IMR-90 (cell line): Measurements from ENCODE around the gene YES1. TPM values are rescaled to one million over a fixed set of nuclear protein-coding genes. Genes with fewer than 3 reads are reported as not detected.

Experiments used
- ATAC-seq: fragments of 200-7000 bp; cut with Tn5 transposase; 2 replicates; pipeline ENCODE4 v1.9.1; 2020; ENCODE audit warnings: low read depth, mild to moderate bottlenecking, moderate library complexity
- BruUV-seq: library from RNA; stranded (reverse); fragments of 400-500 nt; replicated peaks from 2 replicates; lab custom pipeline; 2021; lab: Mats Ljungman, UMichigan
- CTCF ChIA-PET: fragments of 300-600 bp; formaldehyde crosslinking; extraction: SDS; loops from one replicate; lab custom pipeline; 2021; ENCODE audit warnings: antibody characterized with exemption; lab: Yijun Ruan, JAX
- POLR2A ChIA-PET: fragments of 300-600 bp; sonication (Branson Sonifier 250); formaldehyde crosslinking; loops from one replicate; lab custom pipeline; 2022; ENCODE audit warnings: antibody characterized with exemption; ENCODE audit not compliant: unreplicated experiment; lab: Charles Lee
- DNase-seq: peaks from one replicate; pipeline ENCODE4 v3.0.0; 2013
- H2AFZ ChIP-seq: replicated peaks from 2 replicates; pipeline ENCODE3; 2013; ENCODE audit warnings: low read length, mild to moderate bottlenecking; ENCODE audit not compliant: poor library complexity
- H2AK5ac ChIP-seq: 2 replicates; pipeline ENCODE4 v1.6.1; 2013; ENCODE audit warnings: low read depth, low read length, inconsistent platforms
- H2AK9ac ChIP-seq: replicated peaks from 2 replicates; pipeline ENCODE3; 2013; ENCODE audit warnings: mild to moderate bottlenecking, low read depth, low read length, moderate library complexity; ENCODE audit not compliant: poor library complexity
- H2BK120ac ChIP-seq: 2 replicates; pipeline ENCODE4 v1.6.1; 2013; ENCODE audit warnings: low read depth, low read length, inconsistent platforms
- H2BK15ac ChIP-seq: 3 replicates; pipeline ENCODE4 v1.6.1; 2013; ENCODE audit warnings: low read depth, low read length, inconsistent platforms
- H2BK20ac ChIP-seq: 2 replicates; pipeline ENCODE4 v1.6.1; 2013; ENCODE audit warnings: low read depth, mild to moderate bottlenecking, inconsistent platforms, low read length, moderate library complexity
- H2BK5ac ChIP-seq: 2 replicates; pipeline ENCODE4 v1.6.1; 2013; ENCODE audit warnings: mild to moderate bottlenecking, low read depth, low read length, inconsistent platforms; ENCODE audit not compliant: poor library complexity, severe bottlenecking
- H3K14ac ChIP-seq: replicated peaks from 2 replicates; pipeline ENCODE4 v1.6.1; 2013; ENCODE audit warnings: low read depth, low read length, inconsistent platforms
- H3K18ac ChIP-seq: 2 replicates; pipeline ENCODE4 v1.6.1; 2013; ENCODE audit warnings: low read depth, low read length, control low read depth
- H3K23ac ChIP-seq: 2 replicates; pipeline ENCODE4 v1.6.1; 2013; ENCODE audit warnings: low read depth, low read length, inconsistent platforms
- H3K27ac ChIP-seq: 2 replicates; pipeline ENCODE4 v1.5.1; 2013; ENCODE audit warnings: mild to moderate bottlenecking, control low read depth, low read length; ENCODE audit not compliant: insufficient read depth
- H3K27me3 ChIP-seq: 2 replicates; pipeline ENCODE4 v1.6.1; 2013; ENCODE audit warnings: low read length; ENCODE audit not compliant: control insufficient read depth, insufficient read depth
- H3K36me3 ChIP-seq: 2 replicates; pipeline ENCODE4 v1.6.1; 2013; ENCODE audit warnings: low read length, mixed read lengths; ENCODE audit not compliant: control insufficient read depth, insufficient read depth
- H3K4ac ChIP-seq: 2 replicates; pipeline ENCODE4 v1.6.1; 2013; ENCODE audit warnings: low read depth, low read length, inconsistent platforms
- H3K4me1 ChIP-seq: 2 replicates; pipeline ENCODE4 v1.6.1; 2013; ENCODE audit warnings: low read length, mixed read lengths; ENCODE audit not compliant: control insufficient read depth, insufficient read depth
- H3K4me2 ChIP-seq: 2 replicates; pipeline ENCODE4 v1.6.1; 2013; ENCODE audit warnings: low read depth, mild to moderate bottlenecking, control low read depth, low read length, moderate library complexity
- H3K4me3 ChIP-seq: 2 replicates; pipeline ENCODE4 v1.5.1; 2013; ENCODE audit warnings: low read depth, mild to moderate bottlenecking, control low read depth, low read length, moderate library complexity; ENCODE audit not compliant: insufficient read depth
- H3K56ac ChIP-seq: 2 replicates; pipeline ENCODE4 v1.6.1; 2013; ENCODE audit warnings: low read length, inconsistent platforms; ENCODE audit not compliant: insufficient read depth; ENCODE audit errors: extremely low read depth
- H3K79me1 ChIP-seq, 2 experiments: 2 replicates each; pipeline ENCODE4 v1.6.1; 2013; ENCODE audit warnings: low read length in 2 of 2, inconsistent platforms in 1 of 2, low read depth in 1 of 2
- H3K9ac ChIP-seq: 2 replicates; pipeline ENCODE4 v1.6.1; 2013; ENCODE audit warnings: low read depth, low read length, control low read depth
- H3K9me1 ChIP-seq: 2 replicates; pipeline ENCODE4 v1.6.1; 2013; ENCODE audit warnings: low read length, inconsistent platforms; ENCODE audit not compliant: insufficient read depth
- H3K9me3 ChIP-seq: 2 replicates; pipeline ENCODE4 v1.6.1; 2013; ENCODE audit warnings: low read length; ENCODE audit not compliant: control insufficient read depth, insufficient read depth
- H4K20me1 ChIP-seq: 2 replicates; pipeline ENCODE4 v1.6.1; 2013; ENCODE audit warnings: low read length, inconsistent platforms; ENCODE audit not compliant: insufficient read depth
- H4K5ac ChIP-seq: 2 replicates; pipeline ENCODE4 v1.6.1; 2013; ENCODE audit warnings: mild to moderate bottlenecking, low read depth, low read length, control low read depth
- H4K8ac ChIP-seq, 2 experiments: 2 replicates each; pipeline ENCODE4 v1.6.1; 2013; ENCODE audit warnings: low read depth in 2 of 2, low read length in 2 of 2, control low read depth in 1 of 2, inconsistent platforms in 1 of 2
- H4K91ac ChIP-seq: 2 replicates; pipeline ENCODE4 v1.6.1; 2013; ENCODE audit warnings: low read depth, low read length, inconsistent platforms; ENCODE audit not compliant: insufficient read depth
- BHLHE40 ChIP-seq: fragments of 150-350 bp; IDR thresholded peaks from 2 replicates; pipeline ENCODE4 v1.6.1; 2016; ENCODE audit warnings: mild to moderate bottlenecking, low read depth, low read length
- CEBPB ChIP-seq: IDR thresholded peaks from 2 replicates; pipeline ENCODE4 v1.6.1; 2012; ENCODE audit warnings: low read depth, low read length, improper control_type of control experiment
- CHD1 ChIP-seq: IDR thresholded peaks from 2 replicates; pipeline ENCODE4 v1.6.1; 2012; ENCODE audit warnings: low read depth, low read length, improper control_type of control experiment
- ELK1 ChIP-seq: fragments of 150-350 bp; IDR thresholded peaks from 2 replicates; pipeline ENCODE4 v1.6.1; 2016; ENCODE audit warnings: low read depth, mild to moderate bottlenecking, low read length, moderate library complexity, borderline replicate concordance
- FOS ChIP-seq: fragments of 150-350 bp; IDR thresholded peaks from 2 replicates; pipeline ENCODE4 v1.6.1; 2016; ENCODE audit warnings: low read depth, low read length
- MAZ ChIP-seq: IDR thresholded peaks from 2 replicates; pipeline ENCODE4 v1.6.1; 2012; ENCODE audit warnings: low read depth, mild to moderate bottlenecking, low read length, improper control_type of control experiment, moderate library complexity, borderline replicate concordance
- MXI1 ChIP-seq: IDR thresholded peaks from 2 replicates; pipeline ENCODE4 v1.6.1; 2012; ENCODE audit warnings: low read depth, mild to moderate bottlenecking, low read length, moderate library complexity, borderline replicate concordance
- NFE2L2 ChIP-seq: fragments of 150-350 bp; IDR thresholded peaks from 2 replicates; pipeline ENCODE4 v1.6.1; 2016; ENCODE audit warnings: low read depth, mild to moderate bottlenecking, low read length
- POLR2A ChIP-seq: IDR thresholded peaks from 2 replicates; pipeline ENCODE4 v1.6.1; 2012; ENCODE audit warnings: mild to moderate bottlenecking, low read depth, low read length
- RAD21 ChIP-seq: IDR thresholded peaks from 2 replicates; pipeline ENCODE4 v1.6.1; 2012; ENCODE audit warnings: low read length, improper control_type of control experiment
- RCOR1 ChIP-seq: IDR thresholded peaks from 2 replicates; pipeline ENCODE4 v1.6.1; 2012; ENCODE audit warnings: mild to moderate bottlenecking, low read length, improper control_type of control experiment; ENCODE audit not compliant: insufficient replicate concordance
- RFX5 ChIP-seq: IDR thresholded peaks from 2 replicates; pipeline ENCODE4 v1.8.0; 2012; ENCODE audit warnings: low read depth, mild to moderate bottlenecking, low read length, moderate library complexity
- SMC3 ChIP-seq: fragments of 150-350 bp; IDR thresholded peaks from 2 replicates; pipeline ENCODE4 v1.6.1; 2016; ENCODE audit warnings: low read depth, mild to moderate bottlenecking, antibody characterized with exemption, low read length, moderate library complexity
- USF2 ChIP-seq: fragments of 150-350 bp; IDR thresholded peaks from 2 replicates; pipeline ENCODE4 v1.6.1; 2017; ENCODE audit warnings: mild to moderate bottlenecking, antibody characterized with exemption, low read length, low read depth
- WGBS, 2 experiments: methylation state at CpG; one replicate each; pipeline versions ENCODE4 v1.1.5 to v1.1.7; 2013; ENCODE audit warnings: missing lambda C conversion rate in 2 of 2; ENCODE audit not compliant: insufficient read length in 1 of 2; ENCODE audit errors: extremely low coverage in 2 of 2; 5-methylcytosine and 5-hydroxymethylcytosine counted together
- dilution Hi-C: fragments of 300-500 bp; cut with HindIII; formaldehyde crosslinking; loops from one replicate; pipeline ENCODE4 v1.14.3; 2018; ENCODE audit warnings: low sequenced_read_pairs; ENCODE audit not compliant: unreplicated experiment
- in situ Hi-C: fragments of 300-500 bp; cut with MboI; formaldehyde crosslinking; loops from 3 replicates; pipeline ENCODE4 v1.14.3; 2019; ENCODE audit warnings: low sequenced_read_pairs, inconsistent platforms, mixed read lengths
- intact Hi-C: fragments of 100-400 bp; cut with micrococcal nuclease; formaldehyde crosslinking; loops from 2 replicates; pipeline ENCODE4 v1.10.0; 2022
- polyA plus RNA-seq, 3 experiments: library from polyadenylated mRNA; depleted of rRNA; stranded (reverse); fragments of >200 nt; gene quantifications; 2 replicates each; pipeline ENCODE4 v1.2.3, GENCODE V29; 2012; ENCODE audit warnings: low replicate concordance in 1 of 3
- total RNA-seq: library from RNA; depleted of rRNA; stranded (reverse); fragments of >200 nt; gene quantifications from 2 replicates; pipeline ENCODE4 v1.2.3, GENCODE V29; 2012

Gene YES1
- total and polyA plus RNA-seq, 2 of the 4 experiments (the other 2 are of a cell fraction) = 16.7 to 62.0 TPM

GRCh38 chr18:675307-675706 lies 136.7 kb downstream of the YES1 start:
- Histone ChIP-seq H2BK15ac (no peak overlapping the region), H3K9me3 (no peaks in the 10 kb centered on the region), H3K36me3 (peaks cover 29% of the 10 kb centered on the region), H3K4ac (no peak overlapping the region), H3K4me2 (no peak overlapping the region), H3K18ac (no peak overlapping the region), H4K91ac (no peak overlapping the region), H2BK20ac (no peak overlapping the region), H4K20me1 (no peaks in the 10 kb centered on the region), H2AK5ac (no peak overlapping the region), H3K27ac (no peak overlapping the region), H2BK120ac (no peak overlapping the region), H3K23ac (no peak overlapping the region), H4K8ac (no peak overlapping the region), H3K9ac (no peak overlapping the region), H2BK5ac (no peak overlapping the region), H3K27me3 (no peaks in the 10 kb centered on the region), H2AK9ac (no peak overlapping the region), H3K9me1 (no peaks in the 10 kb centered on the region), H3K14ac (no peak overlapping the region), H2AFZ (no peak overlapping the region), H3K4me3 (no peak overlapping the region), H4K5ac (no peak overlapping the region), H3K79me1 (0 out of 4 replicates have a peak, but pooled peaks cover 0 to 3% of the 10 kb centered on the region in 2 experiments), H3K56ac (no peak overlapping the region), H3K4me1 (no peaks in the 10 kb centered on the region)
- TF ChIP-seq RAD21 = no peak
- TF ChIP-seq MXI1 = no peak
- TF ChIP-seq NFE2L2 = no peak
- no peak for TF ChIP-seq RFX5
- TF ChIP-seq BHLHE40 = no peak
- TF ChIP-seq SMC3 = no peak
- TF ChIP-seq MAZ = no peak
- no peak for TF ChIP-seq FOS
- TF ChIP-seq CHD1 = no peak
- TF ChIP-seq USF2 = no peak
- no peak for TF ChIP-seq RCOR1
- TF ChIP-seq POLR2A = no peak
- no peak for TF ChIP-seq ELK1
- TF ChIP-seq CEBPB = no peak
- CTCF ChIA-PET = no interaction called here
- DNase-seq = no peak
- ATAC-seq = no peak
- intact Hi-C loops = no loop called here
- POLR2A ChIA-PET = no interaction called here
- dilution Hi-C loops = no loop called here
- in situ Hi-C loops = no loop called here
- BruUV-seq = no TSS peak
- WGBS, 2 experiments = no CpG with 5 or more reads among the region's 7 CpGs
